T-helper 1 cell (primary cell): Measurements from ENCODE around the gene TRABD2B.
"Not testable (repeated sequence)": the region's sequence is repeated elsewhere in the genome, so short reads cannot be mapped to it uniquely, and the experiment has no call there.

ENCODE experiments used
- DNase-seq, 5 donors: peaks; one replicate each; pipeline ENCODE4 v3.0.0-alpha.2; 2012 to 2020

Gene TRABD2B

GRCh38 chr1:47965816-47966215 is 31.4 kb downstream of the TRABD2B start:
- DNase-seq: no peak

- DNase-seq: no peak
Measured at GRCh38 chr1:47964636-47965035, 32.5 kb downstream of the TRABD2B start.

GRCh38 chr1:47963568-47964358 is 33.4 kb downstream of the TRABD2B start:
- DNase-seq: no peak

- DNase-seq: no peak
Measured at GRCh38 chr1:47962750-47963492, 34.3 kb downstream of the TRABD2B start.

DNA sequence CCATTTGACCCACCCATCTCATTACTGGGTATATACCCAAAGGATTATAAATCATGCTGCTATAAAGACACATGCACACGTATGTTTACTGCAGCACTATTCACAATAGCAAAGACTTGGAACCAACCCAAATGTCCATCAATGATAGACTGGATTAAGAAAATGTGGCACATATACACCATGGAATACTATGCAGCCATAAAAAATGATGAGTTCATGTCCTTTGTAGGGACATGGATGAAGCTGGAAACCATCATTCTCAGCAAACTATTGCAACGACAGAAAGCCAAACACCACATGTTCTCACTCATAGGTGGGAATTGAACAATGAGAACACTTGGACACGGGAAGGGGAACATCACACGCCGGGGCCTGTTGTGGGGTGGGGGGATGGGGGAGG is 35.4 kb downstream of the TRABD2B start:
- not testable (repeated sequence) for DNase-seq

GRCh38 chr1:47956491-47956890 is 40.7 kb downstream of the TRABD2B start:
- not testable (repeated sequence) for DNase-seq

DNA sequence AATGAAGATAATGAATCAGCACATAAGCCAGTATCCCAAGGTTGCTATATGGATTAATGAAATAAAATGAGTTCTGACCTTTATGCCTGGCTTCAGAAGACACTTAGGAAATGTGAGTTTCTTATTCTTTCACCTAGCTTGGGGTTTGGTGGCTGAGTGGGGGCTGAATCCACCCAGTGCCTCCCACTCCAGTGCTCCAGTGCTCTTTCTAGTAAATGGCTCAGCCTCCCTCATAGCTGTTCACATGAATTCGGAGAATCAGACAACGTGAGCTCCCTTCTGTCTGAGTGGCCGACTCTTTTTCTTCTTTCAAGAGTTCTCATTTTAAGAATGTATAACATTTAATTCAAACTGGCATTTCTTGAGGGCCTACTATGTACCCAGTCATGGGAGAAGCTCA is 43.5 kb downstream of the TRABD2B start:
- no peak for DNase-seq

- DNase-seq: no peak
Measured at GRCh38 chr1:47951545-47952235, 45.5 kb downstream of the TRABD2B start.

GRCh38 chr1:47951026-47951425 is 46.2 kb downstream of the TRABD2B start:
- no peak for DNase-seq

GRCh38 chr1:47950471-47950870 is 46.7 kb downstream of the TRABD2B start:
- DNase-seq: no peak

GRCh38 chr1:47948126-47948525 is 49.1 kb downstream of the TRABD2B start:
- DNase-seq: no peak

DNA sequence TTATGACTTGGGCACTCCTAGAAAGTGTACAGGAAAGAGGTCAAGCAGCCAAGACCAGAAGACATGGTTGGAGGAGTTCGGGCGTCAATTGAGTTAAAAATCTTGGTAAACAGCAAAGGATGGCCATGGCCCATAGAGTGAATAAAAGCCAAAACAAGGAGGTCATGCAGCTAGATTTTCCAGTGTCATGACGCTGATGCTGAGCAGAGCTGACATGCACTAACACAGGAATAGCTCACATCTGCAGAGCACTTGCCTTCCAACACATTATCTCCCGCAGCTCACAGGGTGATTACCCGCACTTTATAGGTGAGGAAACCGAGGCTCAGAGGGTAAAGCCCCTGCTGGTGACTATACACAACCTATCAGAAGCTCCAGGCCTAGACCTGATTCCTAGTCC is 49.7 kb downstream of the TRABD2B start:
- no peak for DNase-seq

- DNase-seq: no peak
Measured at GRCh38 chr1:47944561-47944960, 52.6 kb downstream of the TRABD2B start.

- no peak for DNase-seq
Measured at GRCh38 chr1:47942240-47942629, 55.0 kb downstream of the TRABD2B start.

DNA sequence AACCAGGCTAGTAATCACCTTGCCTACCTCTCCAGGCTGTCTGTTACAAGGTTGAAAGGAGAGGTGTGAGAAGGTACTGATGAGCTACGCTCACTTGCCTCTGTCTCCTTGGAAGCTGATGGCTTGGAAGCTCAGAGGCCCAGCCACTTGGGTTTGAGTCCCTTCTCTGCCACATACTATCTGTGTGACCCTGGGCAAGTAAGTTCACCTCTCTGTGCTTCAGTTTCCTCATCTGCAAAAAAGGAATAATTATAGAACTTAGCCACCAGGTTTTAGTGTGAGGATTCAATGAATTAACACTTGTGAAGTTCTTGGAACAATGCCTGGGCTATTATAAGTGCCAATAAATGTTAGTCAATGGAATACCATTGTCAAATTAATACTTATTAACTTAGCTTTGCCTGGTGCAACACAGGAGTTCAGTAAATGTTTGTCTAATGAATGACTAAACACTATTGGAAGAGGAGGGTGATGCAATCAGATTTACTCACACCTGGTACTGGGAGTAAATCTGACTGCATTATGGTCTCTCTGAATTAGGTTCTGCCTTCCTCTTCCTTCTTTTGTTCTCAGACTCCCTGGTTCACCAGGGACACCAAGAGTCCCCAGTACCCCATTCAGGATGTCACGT is 55.5 kb downstream of the TRABD2B start:
- no peak for DNase-seq

- no peak for DNase-seq
Measured at GRCh38 chr1:47940779-47941178, 56.4 kb downstream of the TRABD2B start.

DNA sequence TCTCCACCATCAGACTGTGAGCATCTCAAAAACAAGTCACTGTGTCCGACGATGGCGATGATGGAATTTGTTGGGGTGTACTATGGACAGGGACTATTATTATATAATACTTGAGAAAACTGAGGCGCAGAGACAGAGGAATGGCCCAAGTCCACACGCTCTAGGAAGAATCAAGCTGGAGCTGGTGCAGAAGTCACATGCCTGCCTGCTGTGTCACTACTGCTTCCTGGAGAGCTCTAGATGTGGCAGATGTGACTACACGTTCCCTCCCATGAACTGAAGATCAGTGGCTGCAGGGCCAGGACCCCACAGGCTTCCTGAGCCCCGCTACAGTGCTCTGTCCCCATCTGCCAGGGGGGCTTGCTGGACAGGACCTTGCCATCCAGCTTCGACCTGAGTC is 56.9 kb downstream of the TRABD2B start:
- no peak for DNase-seq

DNA sequence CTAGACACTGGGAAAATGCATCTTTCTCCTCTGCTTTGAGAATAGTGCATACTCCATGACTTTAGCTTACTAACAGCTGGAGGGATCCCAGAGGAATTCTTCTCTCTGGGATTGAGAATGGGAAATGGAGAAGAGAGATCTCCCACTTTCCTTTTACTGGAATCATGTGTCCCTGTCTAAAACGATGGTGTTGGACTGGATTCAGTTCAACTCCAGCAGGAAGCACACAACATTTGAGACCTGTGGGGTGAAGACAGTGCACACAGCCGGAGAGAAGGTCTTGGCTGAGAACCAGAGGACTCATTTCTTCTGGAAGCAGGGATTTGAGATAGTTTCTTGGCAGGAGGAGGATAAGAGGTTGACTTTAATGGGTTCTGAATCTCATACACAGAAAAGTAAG is 58.7 kb downstream of the TRABD2B start:
- DNase-seq: no peak

DNA sequence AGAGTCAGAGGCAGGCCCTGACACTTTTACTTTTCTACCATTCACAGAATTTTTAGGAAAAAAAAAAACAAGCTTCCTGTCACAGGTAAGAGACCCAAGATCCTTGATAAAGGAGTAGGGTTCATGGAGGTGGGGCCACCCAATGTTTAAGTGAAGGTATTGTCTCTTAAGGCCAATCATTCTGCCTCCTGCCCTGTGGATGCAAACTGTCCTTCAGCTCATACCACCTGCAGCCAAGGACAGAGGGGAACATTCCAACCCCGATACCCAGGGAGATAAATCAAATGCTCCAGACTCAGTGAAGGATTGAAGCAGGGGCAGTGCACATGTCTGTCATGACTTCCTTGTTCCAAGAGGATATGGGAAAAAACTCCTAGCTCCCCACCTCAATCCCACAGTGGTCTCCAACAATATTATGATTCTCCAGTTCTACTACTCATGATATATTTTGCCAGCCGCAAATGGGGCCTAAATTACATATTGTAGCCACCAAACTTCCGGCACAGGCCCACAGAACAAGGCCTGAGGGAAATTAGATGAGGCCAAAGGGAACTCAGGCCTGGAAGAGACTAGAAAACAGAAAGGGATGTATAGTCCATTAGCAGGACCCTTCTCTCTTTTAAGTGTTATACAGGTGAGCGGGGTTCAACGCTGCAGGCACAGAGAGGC is 59.5 kb downstream of the TRABD2B start:
- no peak for DNase-seq

DNA sequence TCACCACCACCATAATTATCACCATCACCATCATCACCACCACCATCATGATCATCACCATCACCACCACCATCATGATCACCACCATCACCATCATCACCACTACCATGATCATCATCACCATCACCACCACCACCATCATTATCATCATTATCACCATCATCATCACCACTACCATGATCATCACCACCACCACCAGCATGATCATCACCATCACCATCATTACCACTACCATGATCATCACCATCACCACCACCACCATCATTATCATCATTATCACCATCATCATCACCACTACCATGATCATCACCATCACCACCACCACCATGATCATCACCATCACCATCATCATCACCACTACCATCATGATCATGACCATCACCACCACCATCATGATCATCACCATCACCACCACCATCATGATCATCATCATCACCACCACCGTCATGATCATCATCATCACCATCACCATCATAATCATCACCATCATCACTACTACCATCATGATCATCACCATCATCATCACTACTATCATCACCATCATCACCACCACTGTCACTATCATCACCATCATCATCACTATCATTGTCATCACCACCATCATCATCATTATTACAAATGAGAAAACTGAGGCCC is 60.2 kb downstream of the TRABD2B start:
- no peak for DNase-seq

- no peak for DNase-seq
Measured at GRCh38 chr1:47935856-47936255, 61.3 kb downstream of the TRABD2B start.

GRCh38 chr1:47935163-47935562 is 62.0 kb downstream of the TRABD2B start:
- DNase-seq: no peak
